ENCODE results near the gene LRRN2. TPM values are rescaled to one million over a fixed set of nuclear protein-coding genes. Genes with fewer than 3 reads are reported as not detected.

LRRN2 gene
- total and polyA plus RNA-seq, 7 donors = 2.5 to 14.7 (median 4.9) TPM

DNA sequence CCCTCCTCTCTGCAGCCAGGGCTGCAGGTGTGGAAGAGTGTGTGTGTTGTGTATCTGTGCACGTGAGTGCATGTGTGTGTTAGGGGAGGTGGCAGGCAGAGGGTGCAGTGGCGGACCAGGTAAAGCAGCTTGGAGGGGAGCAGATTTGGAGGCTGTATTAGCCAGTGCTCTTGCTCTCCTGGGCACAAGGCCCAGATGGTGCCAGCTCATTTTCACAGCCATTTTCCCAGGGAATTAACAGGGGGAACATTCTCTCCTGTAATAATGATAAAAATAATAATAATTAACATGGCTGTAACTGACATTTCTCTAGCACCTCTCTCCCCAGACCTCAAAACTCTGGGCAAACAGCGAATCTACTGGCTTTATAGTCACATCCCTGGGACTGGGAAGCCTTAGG is 43.6 kb downstream of the LRRN2 start:
- H3K36me3 ChIP-seq = no peaks in the 10 kb centered on the region
- TF ChIP-seq POLR2A (IDR thresholded peaks at IDR 0.05) = no peak
- TF ChIP-seq EP300 (IDR thresholded peaks at IDR 0.05) = no peak
- TF ChIP-seq, protein P1, sequence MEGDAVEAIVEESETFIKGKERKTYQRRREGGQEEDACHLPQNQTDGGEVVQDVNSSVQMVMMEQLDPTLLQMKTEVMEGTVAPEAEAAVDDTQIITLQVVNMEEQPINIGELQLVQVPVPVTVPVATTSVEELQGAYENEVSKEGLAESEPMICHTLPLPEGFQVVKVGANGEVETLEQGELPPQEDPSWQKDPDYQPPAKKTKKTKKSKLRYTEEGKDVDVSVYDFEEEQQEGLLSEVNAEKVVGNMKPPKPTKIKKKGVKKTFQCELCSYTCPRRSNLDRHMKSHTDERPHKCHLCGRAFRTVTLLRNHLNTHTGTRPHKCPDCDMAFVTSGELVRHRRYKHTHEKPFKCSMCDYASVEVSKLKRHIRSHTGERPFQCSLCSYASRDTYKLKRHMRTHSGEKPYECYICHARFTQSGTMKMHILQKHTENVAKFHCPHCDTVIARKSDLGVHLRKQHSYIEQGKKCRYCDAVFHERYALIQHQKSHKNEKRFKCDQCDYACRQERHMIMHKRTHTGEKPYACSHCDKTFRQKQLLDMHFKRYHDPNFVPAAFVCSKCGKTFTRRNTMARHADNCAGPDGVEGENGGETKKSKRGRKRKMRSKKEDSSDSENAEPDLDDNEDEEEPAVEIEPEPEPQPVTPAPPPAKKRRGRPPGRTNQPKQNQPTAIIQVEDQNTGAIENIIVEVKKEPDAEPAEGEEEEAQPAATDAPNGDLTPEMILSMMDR (IDR thresholded peaks at IDR 0.05) = no peak
- no peak for TF ChIP-seq POLR2AphosphoS5 (IDR thresholded peaks at IDR 0.05)
- H3K27me3 ChIP-seq = no peaks in the 10 kb centered on the region
- WGBS, 2 donors = 88 to 89% methylated on average over 3 of the region's 3 CpGs
- no peak for DNase-seq
- H3K4me3 ChIP-seq = no peak overlapping the region
- H3K9me3 ChIP-seq = no peaks in the 10 kb centered on the region
- intact Hi-C loops (cut with DNase I) = no loop called here
- H3K27ac ChIP-seq = no peak overlapping the region
- H3K4me1 ChIP-seq = peaks cover 0 to 21% (median 18%) of the 10 kb centered on the region in 4 donors

DNA sequence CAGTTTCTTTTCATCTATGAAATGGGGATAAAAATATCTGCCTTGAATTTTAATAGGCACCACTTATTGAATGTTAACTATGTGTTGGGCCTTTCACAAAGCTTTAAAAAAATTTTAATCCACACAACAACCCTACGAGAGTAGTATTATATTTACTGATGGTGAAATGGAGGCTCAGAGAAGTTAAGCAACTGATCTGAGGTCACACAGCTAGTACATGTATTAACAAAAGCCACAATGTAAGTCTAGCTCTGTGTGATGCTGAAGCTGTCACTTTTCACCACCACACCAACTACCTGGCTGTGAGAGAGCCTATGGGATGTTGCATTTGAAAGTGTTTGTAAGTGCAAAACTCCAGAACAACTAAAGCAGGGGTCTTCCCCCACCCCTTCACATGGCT is 44.1 kb downstream of the LRRN2 start:
- intact Hi-C loops (cut with DNase I) = no loop called here
- H3K27ac ChIP-seq = no peak overlapping the region
- TF ChIP-seq, protein P1 (IDR thresholded peaks at IDR 0.05) = no peak
- TF ChIP-seq EP300 (IDR thresholded peaks at IDR 0.05) (no peak), POLR2A (IDR thresholded peaks at IDR 0.05) (no peak), POLR2AphosphoS5 (IDR thresholded peaks at IDR 0.05) (no peak)
- H3K4me3 ChIP-seq = no peak overlapping the region
- DNase-seq = no peak
- 88 to 89% methylated on average over 1 of the region's 1 CpG for WGBS, 2 donors
- H3K4me1 ChIP-seq = peaks cover 0 to 22% (median 18%) of the 10 kb centered on the region in 4 donors
- H3K36me3 ChIP-seq = no peaks in the 10 kb centered on the region
- no peaks in the 10 kb centered on the region for H3K9me3 ChIP-seq
- no peaks in the 10 kb centered on the region for H3K27me3 ChIP-seq

DNA sequence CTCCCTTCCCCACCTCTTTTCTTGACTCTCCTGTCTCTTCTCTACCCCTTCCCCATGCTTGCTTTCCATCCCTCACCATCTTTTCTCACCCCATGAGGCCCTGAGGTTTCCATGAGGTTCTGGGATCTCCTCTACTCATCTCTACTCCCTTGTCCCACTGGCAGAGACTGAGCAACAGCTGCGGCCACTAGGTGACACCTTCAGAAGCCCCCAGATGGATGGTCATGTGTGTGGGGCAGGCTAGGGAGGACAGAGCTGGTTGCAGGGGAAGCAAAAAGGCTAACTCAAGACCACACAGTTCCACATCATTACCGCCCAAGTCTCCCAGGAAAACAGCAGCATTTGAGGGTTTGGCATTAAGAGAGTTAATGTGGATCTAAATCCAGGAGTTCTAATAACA is 45.0 kb downstream of the LRRN2 start:
- TF ChIP-seq POLR2AphosphoS5 (IDR thresholded peaks at IDR 0.05) (no peak), EP300 (IDR thresholded peaks at IDR 0.05) (no peak), POLR2A (IDR thresholded peaks at IDR 0.05) (no peak)
- TF ChIP-seq, protein P1 (IDR thresholded peaks at IDR 0.05) = no peak
- Histone ChIP-seq H3K4me3 (no peak overlapping the region), H3K4me1 (peaks cover 0 to 22% (median 18%) of the 10 kb centered on the region in 4 donors), H3K27me3 (no peaks in the 10 kb centered on the region), H3K36me3 (no peaks in the 10 kb centered on the region), H3K27ac (no peak overlapping the region), H3K9me3 (no peaks in the 10 kb centered on the region)
- 87 to 94% methylated on average over 2 of the region's 2 CpGs for WGBS, 2 donors
- no peak for DNase-seq
- intact Hi-C loops (cut with DNase I) = no loop called here

DNA sequence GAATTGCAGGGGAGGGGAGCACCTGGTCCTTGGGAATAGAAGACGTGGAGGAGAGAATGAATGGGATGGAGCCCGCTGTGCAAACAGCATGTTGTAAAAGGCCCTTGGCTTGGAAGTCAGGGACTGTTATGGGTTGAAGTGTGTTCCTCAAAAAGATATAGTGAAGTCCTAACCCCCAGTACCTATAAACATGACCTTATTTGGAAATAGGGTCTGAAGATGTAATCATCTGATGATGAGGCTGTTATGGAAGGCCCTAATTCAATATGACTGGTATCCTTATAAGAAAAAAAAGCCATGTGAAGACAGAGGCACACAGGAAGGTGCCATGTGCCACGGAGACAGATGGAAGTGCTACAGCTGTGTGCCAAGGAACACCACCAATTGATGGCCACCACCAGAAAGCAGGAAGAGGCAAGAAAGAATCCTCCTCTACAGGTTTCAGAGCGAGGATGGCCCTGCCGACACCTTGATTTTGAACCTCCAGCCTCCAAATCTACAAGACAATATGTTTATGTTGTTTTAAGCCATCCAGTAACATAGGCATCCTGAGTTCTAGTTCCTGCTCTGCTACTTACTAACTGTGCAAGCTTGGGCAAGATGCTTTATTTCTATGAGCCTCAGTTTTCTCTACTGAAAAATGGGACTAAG is 51.2 kb downstream of the LRRN2 start:
- Histone ChIP-seq H3K27ac (no peak overlapping the region), H3K27me3 (no peaks in the 10 kb centered on the region), H3K4me1 (peaks cover 0 to 31% (median 21%) of the 10 kb centered on the region in 4 donors), H3K9me3 (no peaks in the 10 kb centered on the region), H3K4me3 (no peak overlapping the region), H3K36me3 (no peaks in the 10 kb centered on the region)
- no peak for DNase-seq
- no peak for TF ChIP-seq POLR2AphosphoS5 (IDR thresholded peaks at IDR 0.05)
- no peak for TF ChIP-seq POLR2A (IDR thresholded peaks at IDR 0.05)
- no peak for TF ChIP-seq EP300 (IDR thresholded peaks at IDR 0.05)
- TF ChIP-seq, protein P1 (IDR thresholded peaks at IDR 0.05) = no peak
- 86 to 89% methylated on average over 5 of the region's 5 CpGs for WGBS, 2 donors
- intact Hi-C loops (cut with DNase I) = no loop called here

DNA sequence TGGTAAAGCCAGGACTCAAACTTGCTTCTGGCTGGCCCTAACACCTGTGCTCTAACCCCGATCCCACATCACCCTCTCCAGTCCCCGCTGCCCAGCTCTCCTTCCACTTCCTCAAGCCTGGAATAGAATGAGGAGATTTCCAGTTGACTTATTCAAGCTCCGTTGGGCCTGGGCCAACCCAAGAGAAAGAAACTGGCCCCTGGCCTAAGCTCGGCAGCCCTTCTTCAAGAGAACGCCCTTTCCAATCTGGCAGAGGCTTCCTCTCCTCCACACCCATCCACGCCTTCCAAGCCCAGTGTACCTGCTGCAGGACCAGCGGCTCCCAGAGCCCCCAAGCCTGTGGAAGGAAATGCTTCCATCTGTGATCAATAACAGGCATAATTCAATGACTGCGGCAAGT is 51.9 kb downstream of the LRRN2 start:
- Histone ChIP-seq H3K9me3 (no peaks in the 10 kb centered on the region), H3K27me3 (no peaks in the 10 kb centered on the region), H3K4me1 (peaks cover 0 to 28% (median 18%) of the 10 kb centered on the region in 4 donors), H3K27ac (no peak overlapping the region), H3K36me3 (no peaks in the 10 kb centered on the region), H3K4me3 (no peak overlapping the region)
- peak; percentile 87 for DNase-seq
- TF ChIP-seq, protein P1 (IDR thresholded peaks at IDR 0.05) = no peak
- TF ChIP-seq POLR2AphosphoS5 (IDR thresholded peaks at IDR 0.05) (no peak), POLR2A (IDR thresholded peaks at IDR 0.05) (no peak), EP300 (IDR thresholded peaks at IDR 0.05) (no peak)
- intact Hi-C loops (cut with DNase I) = no loop called here
- WGBS, 2 donors = 75 to 76% methylated on average over 8 of the region's 8 CpGs

All from sigmoid colon (tissue), 7 donors.